ENCODE results near the gene EMC1.

GRCh38 chr1:19203440-19203839, 47.9 kb downstream of the EMC1 start:
- TF ChIP-seq CTCF (IDR thresholded peaks at IDR 0.05): no peak
- no peak for TF ChIP-seq ZFX (IDR thresholded peaks at IDR 0.05; ENCODE audit: borderline replicate concordance)
